K562 (cell line): Measurements from ENCODE around the gene ERCC4. TPM values are rescaled to one million over a fixed set of nuclear protein-coding genes. Genes with fewer than 3 reads are reported as not detected.

Experiments used
- CBX1 ChIP-seq: sonication (generic); IDR thresholded peaks from 2 replicates; pipeline ENCODE4 v1.6.1; 2016; ENCODE audit warnings: antibody characterized with exemption, low read depth, mild to moderate bottlenecking
- CEBPB ChIP-seq: fragments of 450-650 bp; IDR thresholded peaks from 2 replicates; pipeline ENCODE4 v1.6.1; 2016; ENCODE audit warnings: missing genetic modification characterization, missing compliant biosample characterization
- CUX1 ChIP-seq: fragments of 200-800 bp; sonication (Bioruptor generic); IDR thresholded peaks from 2 replicates; pipeline ENCODE4 v1.6.1; 2016; ENCODE audit warnings: missing genetic modification characterization, missing compliant biosample characterization
- DIDO1 ChIP-seq: fragments of 450-650 bp; IDR thresholded peaks from 2 replicates; pipeline ENCODE4 v1.6.1; 2016; ENCODE audit warnings: low read depth, missing biosample characterization, missing genetic modification characterization
- ETV1 ChIP-seq: fragments of 450-650 bp; conservative IDR thresholded peaks from 2 replicates; pipeline ENCODE4 v1.6.1; 2016; ENCODE audit warnings: missing genetic modification characterization, control low read depth, low read depth, missing compliant biosample characterization
- FIP1L1 ChIP-seq: fragments of 200-400 bp; formaldehyde crosslinking; IDR thresholded peaks from 2 replicates; pipeline ENCODE4 v1.6.1; 2018; ENCODE audit warnings: mild to moderate bottlenecking, low read depth, low read length; ENCODE audit not compliant: poor library complexity, severe bottlenecking
- HNRNPUL1 ChIP-seq: fragments of 200-400 bp; formaldehyde crosslinking; IDR thresholded peaks from 2 replicates; pipeline ENCODE4 v1.6.1; 2017; ENCODE audit warnings: low read length
- MCM5 ChIP-seq: fragments of 450-650 bp; IDR thresholded peaks from 2 replicates; pipeline ENCODE4 v1.6.1; 2016; ENCODE audit warnings: low read depth
- MYC ChIP-seq, 2 experiments: fragments of 250-450 bp in 1 of 2; sonication (Bioruptor Pico) in 1 of 2; IDR thresholded peaks; 2 replicates each; pipeline versions ENCODE4 v1.5.1 to v1.6.1; 2012 to 2021; ENCODE audit warnings: low read depth in 2 of 2, borderline replicate concordance in 1 of 2, improper control_type of control experiment in 1 of 2, low read length in 1 of 2, mild to moderate bottlenecking in 1 of 2, moderate library complexity in 1 of 2
- PYGO2 ChIP-seq: fragments of 450-650 bp; IDR thresholded peaks from 2 replicates; pipeline ENCODE4 v1.6.1; 2016; ENCODE audit warnings: mild to moderate bottlenecking, missing genetic modification characterization, moderate library complexity, missing compliant biosample characterization
- RCOR1 ChIP-seq, 2 experiments: IDR thresholded peaks; 2 replicates each; pipeline ENCODE4 v1.6.1; 2012; ENCODE audit warnings: low read depth in 2 of 2, low read length in 2 of 2, borderline replicate concordance in 1 of 2, improper control_type of control experiment in 1 of 2
- THRA ChIP-seq: fragments of 450-650 bp; IDR thresholded peaks from 2 replicates; pipeline ENCODE4 v1.6.1; 2017; ENCODE audit warnings: mild to moderate bottlenecking, moderate library complexity
- TRIM24 ChIP-seq, 2 experiments: fragments of 450-650 bp; IDR thresholded peaks; 2 replicates each; pipeline ENCODE4 v1.6.1; 2016
- U2AF1 ChIP-seq: fragments of 200-400 bp; formaldehyde crosslinking; optimal IDR thresholded peaks from 2 replicates; pipeline ENCODE3; 2017; ENCODE audit warnings: mild to moderate bottlenecking, low read depth, low read length, moderate library complexity
- ZBTB26 ChIP-seq: fragments of 450-650 bp; formaldehyde crosslinking; IDR thresholded peaks from 2 replicates; pipeline ENCODE4 v1.4.0; 2022; ENCODE audit warnings: missing genetic modification characterization
- ZNF280B ChIP-seq: fragments of 250-450 bp; sonication (Bioruptor Pico); IDR thresholded peaks from 2 replicates; pipeline ENCODE4 v1.5.1; 2021; ENCODE audit warnings: mild to moderate bottlenecking
- polyA plus RNA-seq, 8 experiments: library from polyadenylated mRNA; depleted of rRNA in 4 of 8; stranded (reverse) in 5 of 8; unstranded in 3 of 8; fragments of >200 nt; fragmentation: Nextera tagmentation in 2 of 8; fragmentation: Illumina TruSeq in 1 of 8; extraction: Ambion mirVana in 2 of 8; extraction: Trizol in 1 of 8; gene quantifications; 2 replicates each; pipeline versions ENCODE4 v1.2.1 to v1.2.3, GENCODE V29; 2011 to 2014; ENCODE audit warnings: inconsistent platforms in 1 of 8, missing spikeins in 1 of 8
- total RNA-seq, 7 experiments: library from RNA; depleted of rRNA in 6 of 7; stranded (reverse); fragments of >200 nt in 6 of 7; fragmentation: Illumina TruSeq in 2 of 7; extraction: Trizol in 2 of 7; gene quantifications; 2 replicates each; pipeline versions ENCODE4 v1.2.1 to v1.2.3, GENCODE V29; 2011 to 2021; ENCODE audit warnings: low replicate concordance in 1 of 7

ERCC4 gene
- total and polyA plus RNA-seq, 9 of the 15 experiments (the other 6 are each of a cell fraction or from before 2014, with no cell fraction given) = 3.7 to 10.5 (median 6.0) TPM

GRCh38 chr16:13919683-13920509 lies at the start of gene ERCC4 (continued):
- TF ChIP-seq ZBTB26 (CRISPR knock-in tag) = no peak
- no peak for TF ChIP-seq RCOR1 (IDR thresholded peaks at IDR 0.05; ENCODE audit: borderline replicate concordance in 1 of 2, low read depth in 2 of 2, low read length in 2 of 2)
- no peak for TF ChIP-seq MCM5
- 0 out of 2 replicates have a peak, but pooled peaks have one; percentile 37 for TF ChIP-seq CBX1
- no peak for TF ChIP-seq U2AF1
- peak; percentile 74; the same call in 1 of the 2 replicates for TF ChIP-seq DIDO1 (tag)
- TF ChIP-seq THRA = no peak
- TF ChIP-seq PYGO2 = no peak
- TF ChIP-seq CEBPB = no peak
- no peak for TF ChIP-seq FIP1L1
- TF ChIP-seq ZNF280B (CRISPR knock-in tag) = no peak
- peak; percentile 18; the same call in 1 of the 2 replicates for TF ChIP-seq MYC (IDR thresholded peaks at IDR 0.05; ENCODE audit: low read depth, low read length)
- TF ChIP-seq MYC (CRISPR knock-in tag; IDR thresholded peaks at IDR 0.05; ENCODE audit: borderline replicate concordance, low read depth) = no peak
- TF ChIP-seq TRIM24 (IDR thresholded peaks at IDR 0.05) = 0 out of 4 replicates have a peak, but pooled peaks of 1 of the 2 experiments have one; percentile 12
- TF ChIP-seq CUX1 (CRISPR knock-in tag) = no peak
- TF ChIP-seq ETV1 (tag) = no peak
- TF ChIP-seq HNRNPUL1 = no peak
